HG02840 (cell line): ENCODE data around the gene OR3A3.
"Not testable (repeated sequence)": the region's sequence is repeated elsewhere in the genome, so short reads cannot be mapped to it uniquely, and the experiment has no call there.

Source experiments
- ATAC-seq: cut with Tn5 transposase; IDR thresholded peaks from one replicate; pipeline ENCODE4 v1.9.1; 2021; ENCODE audit warnings: mild to moderate bottlenecking, moderate library complexity, moderate number of reproducible peaks; ENCODE audit not compliant: unreplicated experiment, low FRiP score

OR3A3 gene

GRCh38 chr17:3411070-3411469 is at the start of gene OR3A3:
TSS of gene OR3A3 (plus strand) at chr17:3411370.
- no peak for ATAC-seq

- ATAC-seq, result not testable (repeated sequence)
Observed at GRCh38 chr17:3371167-3371566, 40.0 kb upstream of the OR3A3 start.

- ATAC-seq, result no peak
Observed at GRCh38 chr17:3378321-3378720, 32.8 kb upstream of the OR3A3 start.

GRCh38 chr17:3381957-3382356 is 29.2 kb upstream of the OR3A3 start:
- no peak for ATAC-seq

GRCh38 chr17:3385869-3386816 is 25.0 kb upstream of the OR3A3 start, which contains the start of gene OR3A2:
TSS of gene OR3A2 (minus strand) at chr17:3386308.
- no peak for ATAC-seq

GRCh38 chr17:3389791-3390190 is 21.4 kb upstream of the OR3A3 start:
- ATAC-seq, result no peak

- not testable (repeated sequence) for ATAC-seq
Observed at GRCh38 chr17:3397801-3398200, 13.4 kb upstream of the OR3A3 start.

GRCh38 chr17:3398310-3398709 is 12.9 kb upstream of the OR3A3 start, which contains the start of gene OR1E1:
TSS of gene OR1E1 (minus strand) at chr17:3398410. CDS start at chr17:3398410, 0 bp downstream.
- no peak for ATAC-seq

GRCh38 chr17:3400055-3400454 is 11.1 kb upstream of the OR3A3 start:
- ATAC-seq, result no peak

- ATAC-seq, result no peak
Observed at GRCh38 chr17:3401786-3402185, 9.4 kb upstream of the OR3A3 start.

- not testable (repeated sequence) for ATAC-seq
Observed at GRCh38 chr17:3403856-3404255, 7.3 kb upstream of the OR3A3 start.

GRCh38 chr17:3412216-3412615 is 1.0 kb downstream of the OR3A3 start:
- ATAC-seq, result not testable (repeated sequence)

GRCh38 chr17:3415610-3416009 is 4.4 kb downstream of the OR3A3 start:
- no peak for ATAC-seq

- no peak for ATAC-seq
Observed at GRCh38 chr17:3418222-3418621, 7.1 kb downstream of the OR3A3 start.

- not testable (repeated sequence) for ATAC-seq
Observed at GRCh38 chr17:3433215-3433614, 22.0 kb downstream of the OR3A3 start.

GRCh38 chr17:3433741-3434140 is 22.6 kb downstream of the OR3A3 start, which contains the start of gene OR1E2:
TSS of gene OR1E2 (minus strand) at chr17:3433841. CDS start at chr17:3433841, 0 bp downstream.
- no peak for ATAC-seq

- no peak for ATAC-seq
Observed at GRCh38 chr17:3438368-3438767, 27.2 kb downstream of the OR3A3 start.

GRCh38 chr17:3440451-3440850 is 29.3 kb downstream of the OR3A3 start:
- ATAC-seq, result no peak

GRCh38 chr17:3447625-3448024 is 36.5 kb downstream of the OR3A3 start:
- no peak for ATAC-seq

- no peak for ATAC-seq
Observed at GRCh38 chr17:3448059-3448665, 37.0 kb downstream of the OR3A3 start.

GRCh38 chr17:3466355-3466754 is 55.2 kb downstream of the OR3A3 start:
- not testable (repeated sequence) for ATAC-seq
